Upper lobe of left lung (tissue), 4 donors: ENCODE results near the gene MYT1.

Experiments
- EP300 ChIP-seq, 4 donors: sonication (generic); formaldehyde crosslinking; IDR thresholded peaks; one replicate each; pipeline ENCODE4 v1.5.1; 2017; ENCODE audit warnings: antibody characterized with exemption in 4 of 4, control low read depth in 2 of 4
- POLR2A ChIP-seq, 4 donors: fragments of 450-650 bp; IDR thresholded peaks; one replicate each; pipeline ENCODE4 v1.5.1; 2016 to 2017; ENCODE audit warnings: antibody characterized with exemption in 4 of 4, mild to moderate bottlenecking in 2 of 4
- TF ChIP-seq, protein P1 (sequence below), 6 experiments: fragments of 450-650 bp in 4 of 6; fragments of 200-600 bp in 2 of 6; sonication (generic) in 2 of 6; IDR thresholded peaks; one replicate each; pipeline ENCODE4 v1.5.1; 2016 to 2019; ENCODE audit warnings: antibody characterized with exemption in 6 of 6

- TF ChIP-seq, protein P1, sequence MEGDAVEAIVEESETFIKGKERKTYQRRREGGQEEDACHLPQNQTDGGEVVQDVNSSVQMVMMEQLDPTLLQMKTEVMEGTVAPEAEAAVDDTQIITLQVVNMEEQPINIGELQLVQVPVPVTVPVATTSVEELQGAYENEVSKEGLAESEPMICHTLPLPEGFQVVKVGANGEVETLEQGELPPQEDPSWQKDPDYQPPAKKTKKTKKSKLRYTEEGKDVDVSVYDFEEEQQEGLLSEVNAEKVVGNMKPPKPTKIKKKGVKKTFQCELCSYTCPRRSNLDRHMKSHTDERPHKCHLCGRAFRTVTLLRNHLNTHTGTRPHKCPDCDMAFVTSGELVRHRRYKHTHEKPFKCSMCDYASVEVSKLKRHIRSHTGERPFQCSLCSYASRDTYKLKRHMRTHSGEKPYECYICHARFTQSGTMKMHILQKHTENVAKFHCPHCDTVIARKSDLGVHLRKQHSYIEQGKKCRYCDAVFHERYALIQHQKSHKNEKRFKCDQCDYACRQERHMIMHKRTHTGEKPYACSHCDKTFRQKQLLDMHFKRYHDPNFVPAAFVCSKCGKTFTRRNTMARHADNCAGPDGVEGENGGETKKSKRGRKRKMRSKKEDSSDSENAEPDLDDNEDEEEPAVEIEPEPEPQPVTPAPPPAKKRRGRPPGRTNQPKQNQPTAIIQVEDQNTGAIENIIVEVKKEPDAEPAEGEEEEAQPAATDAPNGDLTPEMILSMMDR (IDR thresholded peaks at IDR 0.05): no peak
- TF ChIP-seq POLR2A (IDR thresholded peaks at IDR 0.05): no peak
- no peak for TF ChIP-seq EP300 (IDR thresholded peaks at IDR 0.05)
Observed at GRCh38 chr20:64256282-64256935, 92.2 kb downstream of the MYT1 start.
